ENCODE measurements around the gene MAPK9. TPM values are rescaled to one million over a fixed set of nuclear protein-coding genes. Genes with fewer than 3 reads are reported as not detected.

Gene MAPK9
- total and polyA plus RNA-seq, 12 donors = 13.9 to 47.4 (median 40.3) TPM

DNA sequence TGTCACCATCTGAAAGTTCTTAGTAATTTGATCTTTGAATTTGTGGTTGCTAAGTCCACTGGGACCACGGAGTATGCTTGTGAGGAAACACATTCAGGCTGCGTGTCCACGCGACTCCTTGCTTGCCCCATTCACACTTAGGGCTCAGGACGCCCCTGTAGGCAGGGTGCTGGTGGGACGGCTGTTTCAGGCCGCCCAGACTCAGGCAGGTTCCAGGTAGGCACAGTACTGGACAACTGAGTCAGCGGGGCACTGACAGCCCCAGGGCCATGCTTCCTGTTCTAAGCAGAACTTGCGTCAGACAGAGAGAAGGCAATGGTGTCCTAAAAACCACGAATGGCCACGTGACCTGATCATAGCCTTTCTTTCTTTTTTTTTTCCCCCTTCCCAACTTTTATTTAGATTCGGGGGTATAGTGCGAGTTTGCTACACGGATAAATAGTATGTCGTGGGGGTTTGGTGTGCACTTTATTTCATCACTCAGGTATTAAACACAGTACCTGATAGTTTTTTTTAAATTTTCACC lies 75.2 kb downstream of the MAPK9 start:
- 93 to 94% methylated on average over 15 of the region's 15 CpGs for WGBS, 2 donors
- TF ChIP-seq, protein P1, sequence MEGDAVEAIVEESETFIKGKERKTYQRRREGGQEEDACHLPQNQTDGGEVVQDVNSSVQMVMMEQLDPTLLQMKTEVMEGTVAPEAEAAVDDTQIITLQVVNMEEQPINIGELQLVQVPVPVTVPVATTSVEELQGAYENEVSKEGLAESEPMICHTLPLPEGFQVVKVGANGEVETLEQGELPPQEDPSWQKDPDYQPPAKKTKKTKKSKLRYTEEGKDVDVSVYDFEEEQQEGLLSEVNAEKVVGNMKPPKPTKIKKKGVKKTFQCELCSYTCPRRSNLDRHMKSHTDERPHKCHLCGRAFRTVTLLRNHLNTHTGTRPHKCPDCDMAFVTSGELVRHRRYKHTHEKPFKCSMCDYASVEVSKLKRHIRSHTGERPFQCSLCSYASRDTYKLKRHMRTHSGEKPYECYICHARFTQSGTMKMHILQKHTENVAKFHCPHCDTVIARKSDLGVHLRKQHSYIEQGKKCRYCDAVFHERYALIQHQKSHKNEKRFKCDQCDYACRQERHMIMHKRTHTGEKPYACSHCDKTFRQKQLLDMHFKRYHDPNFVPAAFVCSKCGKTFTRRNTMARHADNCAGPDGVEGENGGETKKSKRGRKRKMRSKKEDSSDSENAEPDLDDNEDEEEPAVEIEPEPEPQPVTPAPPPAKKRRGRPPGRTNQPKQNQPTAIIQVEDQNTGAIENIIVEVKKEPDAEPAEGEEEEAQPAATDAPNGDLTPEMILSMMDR (IDR thresholded peaks at IDR 0.05) = no peak
- DNase-seq (no peak), ATAC-seq (no peak)
- intact Hi-C loops (cut with DNase I) = loop anchor here in 1 of 10 donors (10.0 kb wide), 1 partner anchor 82 kb away; no protein-coding TSS in a partner anchor
- Histone ChIP-seq H3K4me3 (no peak overlapping the region), H3K36me3 (no peaks in the 10 kb centered on the region), H3K27ac (no peak overlapping the region), H3K9me3 (peaks cover 0 to 71% (median 29%) of the 10 kb centered on the region in 11 donors), H3K4me1 (no peaks in the 10 kb centered on the region), H3K27me3 (peaks cover 0 to 8% (median 0%) of the 10 kb centered on the region in 7 donors)

DNA sequence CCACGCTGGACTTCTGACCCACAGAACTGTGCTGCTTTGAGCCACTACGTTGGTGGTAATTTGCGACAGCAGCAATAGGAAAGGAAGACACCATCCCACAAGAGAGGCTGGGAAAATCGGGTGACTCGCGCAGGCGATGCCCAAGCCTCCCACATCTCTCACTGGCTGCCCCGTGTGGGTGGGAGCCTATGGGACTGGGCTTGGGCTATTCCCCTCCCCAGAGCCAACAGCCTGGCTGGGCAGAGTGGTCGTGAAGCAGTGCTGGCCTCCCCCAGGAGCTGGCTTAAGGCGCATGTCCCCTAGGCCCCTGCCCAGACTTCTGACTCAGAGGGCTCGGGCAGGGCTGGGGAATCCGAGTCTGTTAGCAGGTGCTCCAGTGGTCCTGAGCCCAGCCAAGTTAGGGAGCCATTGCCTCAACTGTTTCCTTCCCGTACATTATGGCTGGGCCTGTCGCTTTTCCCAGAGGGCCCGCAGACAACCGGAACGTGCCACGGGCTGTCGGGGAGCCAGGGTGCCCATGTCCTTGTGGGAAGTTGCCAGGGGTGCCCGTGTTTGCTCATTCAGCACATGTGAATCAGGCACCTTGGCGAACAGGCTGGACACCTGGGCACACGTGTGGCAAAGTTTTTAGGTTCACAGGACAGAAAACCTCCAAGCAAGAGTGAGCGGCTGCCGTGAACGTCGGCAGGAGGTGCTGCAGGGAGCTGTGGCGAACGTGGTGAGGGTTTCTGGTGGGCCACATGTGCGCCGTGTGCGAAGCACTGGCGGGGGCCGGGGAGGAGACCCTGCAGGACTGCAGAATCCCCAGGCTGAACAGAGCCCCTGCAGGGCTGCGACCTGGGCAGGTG lies 75.9 kb downstream of the MAPK9 start:
- no peaks in the 10 kb centered on the region for H3K4me1 ChIP-seq
- DNase-seq = no peak
- intact Hi-C loops (cut with DNase I) = loop anchor here in 1 of 10 donors (10.0 kb wide), 1 partner anchor 81 kb away; no protein-coding TSS in a partner anchor
- H3K27ac ChIP-seq = no peak overlapping the region
- TF ChIP-seq, protein P1 (IDR thresholded peaks at IDR 0.05) = no peak
- peaks cover 0 to 15% (median 3%) of the 10 kb centered on the region in 7 donors for H3K27me3 ChIP-seq
- no peak overlapping the region for H3K4me3 ChIP-seq
- H3K9me3 ChIP-seq = peaks cover 0 to 64% (median 29%) of the 10 kb centered on the region in 11 donors
- no peaks in the 10 kb centered on the region for H3K36me3 ChIP-seq
- no peak for ATAC-seq
- 86 to 92% methylated on average over 34 of the region's 34 CpGs for whole genome bisulfite sequencing, 2 donors

DNA sequence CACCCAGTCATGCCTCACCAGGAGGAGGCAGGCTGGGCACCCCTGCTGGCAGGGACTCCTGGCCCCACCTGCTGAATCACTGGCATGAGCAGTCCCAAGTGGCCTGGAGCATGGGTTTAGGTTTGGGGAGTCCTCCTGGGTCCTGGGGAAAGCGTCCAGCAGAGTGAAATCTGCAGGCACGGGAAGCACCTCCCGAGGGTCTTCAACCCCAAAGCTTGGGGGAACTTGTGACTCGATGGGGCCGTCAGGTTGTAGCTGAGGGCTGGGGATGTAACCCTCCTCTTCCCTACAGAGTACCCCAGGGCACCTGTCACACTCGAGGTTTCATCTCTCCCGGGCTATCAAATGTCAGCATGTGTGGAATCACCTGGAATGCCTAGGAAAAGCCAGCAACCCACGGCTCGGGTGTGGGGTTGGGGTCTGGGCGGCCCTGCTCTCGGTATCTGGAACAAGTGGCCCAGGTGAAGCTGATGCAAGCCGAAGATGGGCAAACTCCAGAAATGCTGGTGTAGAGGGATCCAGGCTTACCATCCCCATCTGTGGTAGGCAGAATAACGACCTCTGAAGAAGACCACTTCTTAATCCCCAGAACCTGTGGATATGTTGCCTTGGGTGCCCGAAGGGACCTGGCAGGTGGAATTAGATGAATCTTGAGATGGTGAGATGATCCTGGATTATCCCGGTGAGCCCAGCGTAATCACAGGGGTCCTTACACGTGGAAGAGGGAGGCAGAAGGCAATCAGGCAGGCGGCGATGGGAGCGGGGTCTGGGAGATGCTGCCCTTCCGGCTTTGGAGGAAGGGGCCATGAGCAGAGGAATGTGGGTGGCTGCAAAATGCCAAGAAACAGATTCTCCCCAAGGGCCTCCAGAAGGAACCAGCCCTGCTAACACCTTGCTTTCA lies 76.8 kb downstream of the MAPK9 start:
- WGBS, 2 donors = 93 to 95% methylated on average over 21 of the region's 21 CpGs
- Histone ChIP-seq H3K27ac (no peak overlapping the region), H3K27me3 (peaks cover 0 to 23% (median 10%) of the 10 kb centered on the region in 7 donors), H3K4me1 (no peaks in the 10 kb centered on the region), H3K9me3 (peaks cover 0 to 55% (median 26%) of the 10 kb centered on the region in 11 donors), H3K4me3 (no peak overlapping the region), H3K36me3 (no peaks in the 10 kb centered on the region)
- intact Hi-C loops (cut with DNase I) = loop anchor here in 2 of 10 donors (5.0 to 10.0 kb wide), 2 partner anchors 80 to 88 kb away; no protein-coding TSS in a partner anchor
- ATAC-seq (no peak), DNase-seq (no peak)
- TF ChIP-seq, protein P1 (IDR thresholded peaks at IDR 0.05) = no peak

Measured in heart right ventricle (tissue), 16 donors.